ENCODE data around the gene DHX9. TPM values are rescaled to one million over a fixed set of nuclear protein-coding genes. Genes with fewer than 3 reads are reported as not detected.

Gene DHX9
- total and polyA plus RNA-seq, 2 experiments from 2014 or later, result 151 to 262 TPM

- TF ChIP-seq POLR2AphosphoS5 (IDR thresholded peaks at IDR 0.05; ENCODE audit: low read depth) (no peak), STAT1 (IDR thresholded peaks at IDR 0.05; ENCODE audit: unreplicated experiment) (no peak), ETS1 (IDR thresholded peaks at IDR 0.05) (no peak), EZH2 (IDR thresholded peaks at IDR 0.05; ENCODE audit: low read depth, unreplicated experiment) (no peak), CREB1 (CRISPR knock-in tag; IDR thresholded peaks at IDR 0.05; ENCODE audit: low read depth) (no peak)
These were observed 5.9 kb upstream of the DHX9 start (continued) for GRCh38 chr1:182833271-182833670.

- H3K27me3 ChIP-seq (ENCODE audit: insufficient read depth), result no peaks in the 10 kb centered on the region
- no peaks in the 10 kb centered on the region for H3K36me3 ChIP-seq (ENCODE audit: insufficient read depth)
- no peak overlapping the region for H3K27ac ChIP-seq (ENCODE audit: low read depth)
- DNase-seq (ENCODE audit: low spot score), result no peak
- Mint-ChIP-seq H3K4me3 (no peak overlapping the region), H3K36me3 (ENCODE audit: low read depth) (peaks cover 3% of the 10 kb centered on the region; the same call in 2 of the 3 replicates), H3K27ac (no peak overlapping the region), H3K9me3 (no peaks in the 10 kb centered on the region), H3K27me3 (ENCODE audit: insufficient read depth, low read depth, poor library complexity) (peaks cover 8% of the 10 kb centered on the region), H3K4me1 (peaks cover 3% of the 10 kb centered on the region)
- no peak for ATAC-seq
- no peak overlapping the region for H3K4me3 ChIP-seq
- H2AFZ ChIP-seq, result no peak overlapping the region
- H3F3A ChIP-seq (replicated peaks; ENCODE audit: low read depth), result no peaks in the 10 kb centered on the region
- peaks cover 6% of the 10 kb centered on the region; the same call in 1 of the 2 replicates for H3K4me1 ChIP-seq (ENCODE audit: insufficient read depth)
- H3K4me2 ChIP-seq, result no peak overlapping the region
- no peaks in the 10 kb centered on the region; the same call in 1 of the 2 replicates for H4K20me1 ChIP-seq (replicated peaks; ENCODE audit: insufficient read depth)
- 0 out of 2 replicates have a peak, but pooled peaks cover 3% of the 10 kb centered on the region for H3K9me2 ChIP-seq (ENCODE audit: insufficient read depth)
- H3K79me2 ChIP-seq (replicated peaks; ENCODE audit: insufficient read depth), result peaks cover 1% of the 10 kb centered on the region; the same call in 1 of the 2 replicates
- TF ChIP-seq ZNF114 (CRISPR knock-in tag; IDR thresholded peaks at IDR 0.05) (no peak), CTCF (conservative IDR thresholded peaks at IDR 0.05; ENCODE audit: low read depth in 2 of 2) (no peak), POLR2AphosphoS5 (IDR thresholded peaks at IDR 0.05; ENCODE audit: low read depth) (no peak), ZNF462 (CRISPR knock-in tag; IDR thresholded peaks at IDR 0.05) (no peak), EZH2 (IDR thresholded peaks at IDR 0.05; ENCODE audit: low read depth, unreplicated experiment) (no peak), ZNF331 (CRISPR knock-in tag; IDR thresholded peaks at IDR 0.05; ENCODE audit: low read depth) (no peak), REST (IDR thresholded peaks at IDR 0.05; ENCODE audit: unreplicated experiment) (no peak), EZH2phosphoT487 (IDR thresholded peaks at IDR 0.05; ENCODE audit: unreplicated experiment) (no peak), STAT1 (IDR thresholded peaks at IDR 0.05; ENCODE audit: unreplicated experiment) (no peak), NANOG (IDR thresholded peaks at IDR 0.05; ENCODE audit: borderline replicate concordance) (no peak)
These were observed 4.8 kb upstream of the DHX9 start for GRCh38 chr1:182834326-182834725.
